Activated naive CD8-positive, alpha-beta T cell treated with anti-CD3 and anti-CD28 coated beads, Interleukin-2, amount 10 ng/mL, durations not matched to agents 7 days and 5 days (primary cell): ENCODE measurements around the gene RIPK3. TPM values are rescaled to one million over a fixed set of nuclear protein-coding genes. Genes with fewer than 3 reads are reported as not detected.
"Not testable (repeated sequence)": the region's sequence is repeated elsewhere in the genome, so short reads cannot be mapped to it uniquely, and the experiment has no call there.

ENCODE experiments used
- ATAC-seq: fragments of 150-1000 bp; cut with Tn5 transposase; one replicate; pipeline ENCODE4 v1.10.0; 2021; ENCODE audit warnings: low read depth, moderate library complexity
- POLR2A ChIA-PET: fragments of 350-600 bp; sonication (Branson Sonifier 250); formaldehyde crosslinking; loops from one replicate; lab custom pipeline; 2021; ENCODE audit warnings: antibody characterized with exemption; lab: Charles Lee
- DNase-seq: peaks from one replicate; pipeline ENCODE4 v3.0.0; 2021
- H3K27ac Mint-ChIP-seq: one replicate; pipeline ENCODE4 v1.8.0; 2022; ENCODE audit warnings: mild to moderate bottlenecking, mixed read lengths
- H3K27me3 Mint-ChIP-seq: one replicate; pipeline ENCODE4 v1.8.0; 2022; ENCODE audit warnings: mild to moderate bottlenecking, moderate library complexity, mixed read lengths
- H3K36me3 Mint-ChIP-seq: one replicate; pipeline ENCODE4 v1.8.0; 2021; ENCODE audit warnings: mild to moderate bottlenecking, mixed read lengths
- H3K4me1 Mint-ChIP-seq: one replicate; pipeline ENCODE4 v1.8.0; 2021; ENCODE audit warnings: mixed read lengths
- H3K4me3 Mint-ChIP-seq: one replicate; pipeline ENCODE4 v1.8.0; 2022; ENCODE audit warnings: mild to moderate bottlenecking, moderate library complexity, mixed read lengths
- H3K9me3 Mint-ChIP-seq: one replicate; pipeline ENCODE4 v1.8.0; 2021; ENCODE audit warnings: mixed read lengths
- total RNA-seq, 2 experiments: library from RNA; stranded (reverse); gene quantifications; one replicate each; pipeline ENCODE4 v1.2.3, GENCODE V29; 2021

The RIPK3 gene
- total RNA-seq, 2 experiments from 2014 or later = 41.1 to 43.7 TPM

GRCh38 chr14:24366721-24367513, 27.1 kb upstream of the RIPK3 start:
- Mint-ChIP-seq H3K27ac (no peak overlapping the region), H3K36me3 (peaks cover 2% of the 10 kb centered on the region), H3K27me3 (peaks cover 56% of the 10 kb centered on the region), H3K4me1 (peaks cover 23% of the 10 kb centered on the region), H3K4me3 (peak overlapping the region; percentile 53), H3K9me3 (no peaks in the 10 kb centered on the region)
- peak; percentile 7 for ATAC-seq
- peak; percentile 49 for DNase-seq
- POLR2A ChIA-PET = interaction anchor here (2.2 kb wide), 1 partner anchor 64 kb away, joined by 14 read pairs; the partner anchor contains the start of genes CBLN3 and KHNYN

GRCh38 chr14:24366413-24366720, 26.6 kb upstream of the RIPK3 start:
- H3K4me1 Mint-ChIP-seq = peaks cover 23% of the 10 kb centered on the region
- ATAC-seq (peak; percentile 30), DNase-seq (no peak)
- no peaks in the 10 kb centered on the region for H3K9me3 Mint-ChIP-seq
- H3K27me3 Mint-ChIP-seq = peaks cover 57% of the 10 kb centered on the region
- H3K36me3 Mint-ChIP-seq = peaks cover 2% of the 10 kb centered on the region
- H3K27ac Mint-ChIP-seq = no peak overlapping the region
- H3K4me3 Mint-ChIP-seq = peak overlapping the region; percentile 22
- POLR2A ChIA-PET = interaction anchor here (1.0 to 2.2 kb wide), 2 partner anchors 34 to 64 kb away, joined by 3 to 14 read pairs; partner anchors contain the start of genes CBLN3 and KHNYN

GRCh38 chr14:24365600-24366412, 26.0 kb upstream of the RIPK3 start:
- peak overlapping the region; percentile 65 for H3K4me3 Mint-ChIP-seq
- H3K27me3 Mint-ChIP-seq = peaks cover 60% of the 10 kb centered on the region
- H3K36me3 Mint-ChIP-seq = peaks cover 2% of the 10 kb centered on the region
- POLR2A ChIA-PET = interaction anchor here (0.8 to 2.2 kb wide), 4 partner anchors 27 to 71 kb away, joined by 3 to 14 read pairs (median 4); partner anchors contain the start of genes CBLN3 and KHNYN
- H3K4me1 Mint-ChIP-seq = peaks cover 23% of the 10 kb centered on the region
- H3K27ac Mint-ChIP-seq = no peak overlapping the region
- ATAC-seq (peak; percentile 67), DNase-seq (peak; percentile 53)
- H3K9me3 Mint-ChIP-seq = no peaks in the 10 kb centered on the region

GRCh38 chr14:24364841-24365240, 25.1 kb upstream of the RIPK3 start:
- DNase-seq (no peak), ATAC-seq (no peak)
- Mint-ChIP-seq H3K27me3 (peaks cover 65% of the 10 kb centered on the region), H3K4me1 (peaks cover 23% of the 10 kb centered on the region), H3K9me3 (no peaks in the 10 kb centered on the region), H3K4me3 (no peak overlapping the region), H3K27ac (no peak overlapping the region), H3K36me3 (peaks cover 2% of the 10 kb centered on the region)
- POLR2A ChIA-PET = interaction anchor here (0.8 to 2.2 kb wide), 3 partner anchors 26 to 72 kb away, joined by 3 to 14 read pairs (median 4); partner anchors contain the start of genes CBLN3 and KHNYN

- H3K27me3 Mint-ChIP-seq = peaks cover 65% of the 10 kb centered on the region
These were observed 23.6 kb upstream of the RIPK3 start for GRCh38 chr14:24363401-24363800.

GRCh38 chr14:24362241-24362960, 22.6 kb upstream of the RIPK3 start:
- H3K27ac Mint-ChIP-seq = no peak overlapping the region
- DNase-seq = no peak
- H3K36me3 Mint-ChIP-seq = peaks cover 2% of the 10 kb centered on the region
- POLR2A ChIA-PET = no interaction called here
- H3K4me3 Mint-ChIP-seq = no peak overlapping the region
- H3K27me3 Mint-ChIP-seq = peaks cover 60% of the 10 kb centered on the region
- no peaks in the 10 kb centered on the region for H3K9me3 Mint-ChIP-seq
- ATAC-seq = no peak
- H3K4me1 Mint-ChIP-seq = peaks cover 16% of the 10 kb centered on the region

More at GRCh38 chr14:24363401-24363800, 23.6 kb upstream of the RIPK3 start:
- Mint-ChIP-seq H3K9me3 (no peaks in the 10 kb centered on the region), H3K4me1 (peaks cover 20% of the 10 kb centered on the region), H3K27ac (no peak overlapping the region), H3K36me3 (peaks cover 2% of the 10 kb centered on the region), H3K4me3 (no peak overlapping the region)
- no peak for ATAC-seq
- no peak for DNase-seq
- POLR2A ChIA-PET = no interaction called here

GRCh38 chr14:24361326-24361725, 21.5 kb upstream of the RIPK3 start:
- peaks cover 10% of the 10 kb centered on the region for H3K4me1 Mint-ChIP-seq
- no peak for ATAC-seq
- no peak overlapping the region for H3K4me3 Mint-ChIP-seq
- POLR2A ChIA-PET = no interaction called here
- no peaks in the 10 kb centered on the region for H3K9me3 Mint-ChIP-seq
- H3K27me3 Mint-ChIP-seq = peaks cover 55% of the 10 kb centered on the region
- H3K36me3 Mint-ChIP-seq = peaks cover 2% of the 10 kb centered on the region
- no peak overlapping the region for H3K27ac Mint-ChIP-seq
- DNase-seq = no peak

- H3K4me3 Mint-ChIP-seq = no peak overlapping the region
- H3K36me3 Mint-ChIP-seq = no peaks in the 10 kb centered on the region
- POLR2A ChIA-PET = interaction anchor here (0.7 to 0.9 kb wide), 2 partner anchors 69 to 244 kb away, joined by 3 read pairs; partner anchors contain the start of genes CBLN3 and KHNYN
- H3K9me3 Mint-ChIP-seq = no peaks in the 10 kb centered on the region
- H3K4me1 Mint-ChIP-seq = peaks cover under 1% of the 10 kb centered on the region
- H3K27ac Mint-ChIP-seq = no peak overlapping the region
- ATAC-seq (no peak), DNase-seq (no peak)
- H3K27me3 Mint-ChIP-seq = peaks cover 46% of the 10 kb centered on the region
These were observed 20.5 kb upstream of the RIPK3 start for GRCh38 chr14:24360281-24360680.

GRCh38 chr14:24356208-24356607, 16.4 kb upstream of the RIPK3 start:
- no peaks in the 10 kb centered on the region for H3K36me3 Mint-ChIP-seq
- peaks cover 39% of the 10 kb centered on the region for H3K27me3 Mint-ChIP-seq
- ATAC-seq (no peak), DNase-seq (no peak)
- no peak overlapping the region for H3K27ac Mint-ChIP-seq
- H3K4me3 Mint-ChIP-seq = no peak overlapping the region
- POLR2A ChIA-PET = no interaction called here
- H3K9me3 Mint-ChIP-seq = no peaks in the 10 kb centered on the region
- H3K4me1 Mint-ChIP-seq = no peaks in the 10 kb centered on the region

GRCh38 chr14:24355009-24355408, 15.2 kb upstream of the RIPK3 start:
- Mint-ChIP-seq H3K9me3 (no peaks in the 10 kb centered on the region), H3K27me3 (peaks cover 46% of the 10 kb centered on the region), H3K4me1 (no peaks in the 10 kb centered on the region), H3K36me3 (no peaks in the 10 kb centered on the region), H3K4me3 (no peak overlapping the region), H3K27ac (no peak overlapping the region)
- DNase-seq (no peak), ATAC-seq (no peak)
- POLR2A ChIA-PET = no interaction called here

GRCh38 chr14:24354482-24354825, 14.7 kb upstream of the RIPK3 start:
- POLR2A ChIA-PET = interaction anchor here (0.7 kb wide), 1 partner anchor 15 kb away, joined by 5 read pairs; no protein-coding TSS in a partner anchor
- not testable (repeated sequence) for H3K36me3 Mint-ChIP-seq, DNase-seq, H3K4me3 Mint-ChIP-seq, ATAC-seq, H3K27ac Mint-ChIP-seq, H3K4me1 Mint-ChIP-seq, H3K9me3 Mint-ChIP-seq
- H3K27me3 Mint-ChIP-seq = peaks cover 47% of the 10 kb centered on the region

GRCh38 chr14:24353559-24354481, 14.0 kb upstream of the RIPK3 start:
- H3K27ac Mint-ChIP-seq = no peak overlapping the region
- no peak for ATAC-seq
- no peak for DNase-seq
- H3K9me3 Mint-ChIP-seq = no peaks in the 10 kb centered on the region
- H3K4me1 Mint-ChIP-seq = no peaks in the 10 kb centered on the region
- H3K36me3 Mint-ChIP-seq = no peaks in the 10 kb centered on the region
- POLR2A ChIA-PET = interaction anchor here (0.7 kb wide), 1 partner anchor 16 kb away, joined by 5 read pairs; no protein-coding TSS in a partner anchor
- peaks cover 51% of the 10 kb centered on the region for H3K27me3 Mint-ChIP-seq
- H3K4me3 Mint-ChIP-seq = no peak overlapping the region
